ENCODE results near the gene NAB1. TPM values are rescaled to one million over a fixed set of nuclear protein-coding genes. Genes with fewer than 3 reads are reported as not detected.

The NAB1 gene
- total and polyA plus RNA-seq, 4 donors, result 5.8 to 31.0 (median 18.7) TPM

DNA sequence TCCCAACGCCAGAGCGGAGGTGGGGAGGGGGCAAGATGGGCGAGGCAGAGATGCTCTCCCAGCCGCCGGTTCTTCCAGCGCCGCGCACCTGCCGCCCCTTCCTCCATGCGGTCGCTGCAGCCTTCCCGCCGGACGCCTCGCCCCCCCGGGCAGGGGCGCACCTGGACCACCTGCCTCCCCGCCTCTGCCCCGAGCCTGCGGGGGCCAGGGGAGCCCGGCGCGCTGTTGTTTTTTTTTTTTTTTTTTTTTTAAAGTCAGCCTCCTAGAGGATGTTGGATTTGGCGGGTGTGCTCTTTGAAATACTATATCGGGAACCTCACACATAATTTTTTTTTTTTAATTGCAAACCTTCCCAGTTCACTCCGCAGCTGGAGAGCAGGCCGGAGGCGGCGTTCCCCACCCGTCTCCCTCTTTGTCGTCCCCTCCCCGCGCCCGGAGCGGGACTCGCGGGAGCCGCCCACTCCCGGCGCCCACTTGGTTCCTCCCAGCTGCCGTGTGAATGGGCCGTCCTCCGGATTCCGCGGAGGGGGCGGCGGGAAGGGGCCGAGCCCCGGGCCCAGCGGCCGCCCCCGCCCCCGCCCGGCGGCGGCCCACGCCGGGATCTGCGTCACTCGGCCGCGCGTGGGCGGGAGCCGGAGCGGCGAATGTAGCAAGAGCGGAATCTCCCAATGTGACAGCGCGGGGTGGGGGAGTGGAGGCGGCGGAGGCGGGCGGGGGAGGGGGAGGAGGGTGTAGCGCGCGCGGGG is 421 bp upstream of the NAB1 start:
- peak; percentile 79 for DNase-seq (ENCODE audit: low spot score)
- H3K27ac ChIP-seq (ENCODE audit: low read depth in 1 of 2, low read length in 2 of 2), result peak overlapping the region; percentile 89
- TF ChIP-seq YY1 (IDR thresholded peaks at IDR 0.05) (no peak), EGR1 (IDR thresholded peaks at IDR 0.05; ENCODE audit: low read depth in 2 of 2) (peak; percentile 77 to 86)
- TF ChIP-seq, protein P1, sequence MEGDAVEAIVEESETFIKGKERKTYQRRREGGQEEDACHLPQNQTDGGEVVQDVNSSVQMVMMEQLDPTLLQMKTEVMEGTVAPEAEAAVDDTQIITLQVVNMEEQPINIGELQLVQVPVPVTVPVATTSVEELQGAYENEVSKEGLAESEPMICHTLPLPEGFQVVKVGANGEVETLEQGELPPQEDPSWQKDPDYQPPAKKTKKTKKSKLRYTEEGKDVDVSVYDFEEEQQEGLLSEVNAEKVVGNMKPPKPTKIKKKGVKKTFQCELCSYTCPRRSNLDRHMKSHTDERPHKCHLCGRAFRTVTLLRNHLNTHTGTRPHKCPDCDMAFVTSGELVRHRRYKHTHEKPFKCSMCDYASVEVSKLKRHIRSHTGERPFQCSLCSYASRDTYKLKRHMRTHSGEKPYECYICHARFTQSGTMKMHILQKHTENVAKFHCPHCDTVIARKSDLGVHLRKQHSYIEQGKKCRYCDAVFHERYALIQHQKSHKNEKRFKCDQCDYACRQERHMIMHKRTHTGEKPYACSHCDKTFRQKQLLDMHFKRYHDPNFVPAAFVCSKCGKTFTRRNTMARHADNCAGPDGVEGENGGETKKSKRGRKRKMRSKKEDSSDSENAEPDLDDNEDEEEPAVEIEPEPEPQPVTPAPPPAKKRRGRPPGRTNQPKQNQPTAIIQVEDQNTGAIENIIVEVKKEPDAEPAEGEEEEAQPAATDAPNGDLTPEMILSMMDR (IDR thresholded peaks at IDR 0.05; ENCODE audit: low read depth, low read length, missing input control), result no peak
- no peaks in the 10 kb centered on the region for H3K27me3 ChIP-seq (ENCODE audit: control insufficient read depth in 4 of 4, insufficient read depth in 4 of 4, low read length in 3 of 4)
- no peaks in the 10 kb centered on the region for H3K36me3 ChIP-seq (ENCODE audit: control insufficient read depth in 4 of 4, insufficient read depth in 3 of 4, low read depth in 1 of 4, low read length in 3 of 4)
- peaks cover 2 to 15% (median 6%) of the 10 kb centered on the region in 4 donors for H3K4me1 ChIP-seq (ENCODE audit: control insufficient read depth in 4 of 4, insufficient read depth in 4 of 4, low read length in 3 of 4)
- no peaks in the 10 kb centered on the region for H3K9me3 ChIP-seq (ENCODE audit: control insufficient read depth in 4 of 4, low read length in 3 of 4)
- peak overlapping the region; percentile 81 to 91 (median 83) for H3K4me3 ChIP-seq (ENCODE audit: low read depth in 1 of 3, low read length in 3 of 3)
- H3K9ac ChIP-seq (ENCODE audit: low read depth in 1 of 2, low read length in 2 of 2), result peak overlapping the region; percentile 33 to 71
- WGBS, result under 1% methylated on average over 77 of the region's 78 CpGs

DNA sequence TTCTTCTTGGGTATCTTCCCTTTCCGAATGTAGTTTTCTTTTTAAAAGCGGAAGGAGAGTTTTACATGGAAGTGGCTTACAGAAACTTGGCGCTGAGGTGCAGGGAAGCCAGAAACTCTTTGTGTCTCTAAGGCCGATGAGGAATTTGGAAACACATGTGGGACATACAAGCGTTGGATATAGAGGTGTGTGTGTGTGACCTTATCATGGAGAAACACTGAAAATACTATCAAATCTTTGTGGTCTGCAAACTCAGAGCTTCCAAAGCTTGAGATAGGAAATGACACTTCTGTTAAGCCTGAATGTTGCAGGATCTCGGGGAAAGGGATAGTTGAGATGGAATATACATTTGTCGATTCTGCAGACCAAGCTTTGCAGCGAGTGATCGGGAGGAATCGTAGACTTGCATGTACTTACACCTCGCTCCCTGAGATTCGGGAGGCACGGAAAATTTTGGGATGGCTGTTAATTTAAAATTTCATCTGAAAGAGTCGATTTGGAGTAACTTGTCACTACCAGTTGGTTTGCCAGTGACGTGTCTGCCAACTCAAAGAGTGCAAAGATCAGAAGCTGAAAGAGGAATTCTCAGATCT is 1.0 kb downstream of the NAB1 start:
- H3K4me1 ChIP-seq (ENCODE audit: control insufficient read depth in 4 of 4, insufficient read depth in 4 of 4, low read length in 3 of 4), result peaks cover 8 to 27% (median 12%) of the 10 kb centered on the region in 4 donors
- H3K4me3 ChIP-seq (ENCODE audit: low read depth in 1 of 3, low read length in 3 of 3), result peak overlapping the region; percentile 82 to 91 (median 90)
- no peaks in the 10 kb centered on the region for H3K27me3 ChIP-seq (ENCODE audit: control insufficient read depth in 4 of 4, insufficient read depth in 4 of 4, low read length in 3 of 4)
- H3K36me3 ChIP-seq (ENCODE audit: control insufficient read depth in 4 of 4, insufficient read depth in 3 of 4, low read depth in 1 of 4, low read length in 3 of 4), result no peaks in the 10 kb centered on the region
- TF ChIP-seq NR2F2 (IDR thresholded peaks at IDR 0.05) (no peak), HNF4A (conservative IDR thresholded peaks at IDR 0.05) (peak; percentile 51 to 63), YY1 (IDR thresholded peaks at IDR 0.05) (no peak), EGR1 (IDR thresholded peaks at IDR 0.05; ENCODE audit: low read depth in 2 of 2) (no peak)
- TF ChIP-seq, protein P2, sequence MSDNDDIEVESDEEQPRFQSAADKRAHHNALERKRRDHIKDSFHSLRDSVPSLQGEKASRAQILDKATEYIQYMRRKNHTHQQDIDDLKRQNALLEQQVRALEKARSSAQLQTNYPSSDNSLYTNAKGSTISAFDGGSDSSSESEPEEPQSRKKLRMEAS (IDR thresholded peaks at IDR 0.05), result peak; percentile 13
- TF ChIP-seq, protein P3, sequence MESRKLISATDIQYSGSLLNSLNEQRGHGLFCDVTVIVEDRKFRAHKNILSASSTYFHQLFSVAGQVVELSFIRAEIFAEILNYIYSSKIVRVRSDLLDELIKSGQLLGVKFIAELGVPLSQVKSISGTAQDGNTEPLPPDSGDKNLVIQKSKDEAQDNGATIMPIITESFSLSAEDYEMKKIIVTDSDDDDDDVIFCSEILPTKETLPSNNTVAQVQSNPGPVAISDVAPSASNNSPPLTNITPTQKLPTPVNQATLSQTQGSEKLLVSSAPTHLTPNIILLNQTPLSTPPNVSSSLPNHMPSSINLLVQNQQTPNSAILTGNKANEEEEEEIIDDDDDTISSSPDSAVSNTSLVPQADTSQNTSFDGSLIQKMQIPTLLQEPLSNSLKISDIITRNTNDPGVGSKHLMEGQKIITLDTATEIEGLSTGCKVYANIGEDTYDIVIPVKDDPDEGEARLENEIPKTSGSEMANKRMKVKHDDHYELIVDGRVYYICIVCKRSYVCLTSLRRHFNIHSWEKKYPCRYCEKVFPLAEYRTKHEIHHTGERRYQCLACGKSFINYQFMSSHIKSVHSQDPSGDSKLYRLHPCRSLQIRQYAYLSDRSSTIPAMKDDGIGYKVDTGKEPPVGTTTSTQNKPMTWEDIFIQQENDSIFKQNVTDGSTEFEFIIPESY (IDR thresholded peaks at IDR 0.05), result no peak
- peak overlapping the region; percentile 97 for H3K27ac ChIP-seq (ENCODE audit: low read depth in 1 of 2, low read length in 2 of 2)
- under 1% methylated on average over 15 of the region's 15 CpGs for WGBS
- no peak for DNase-seq (ENCODE audit: low spot score)
- H3K9me3 ChIP-seq (ENCODE audit: control insufficient read depth in 4 of 4, low read length in 3 of 4), result no peaks in the 10 kb centered on the region
- H3K9ac ChIP-seq (ENCODE audit: low read depth in 1 of 2, low read length in 2 of 2), result peak overlapping the region; percentile 50 to 93

DNA sequence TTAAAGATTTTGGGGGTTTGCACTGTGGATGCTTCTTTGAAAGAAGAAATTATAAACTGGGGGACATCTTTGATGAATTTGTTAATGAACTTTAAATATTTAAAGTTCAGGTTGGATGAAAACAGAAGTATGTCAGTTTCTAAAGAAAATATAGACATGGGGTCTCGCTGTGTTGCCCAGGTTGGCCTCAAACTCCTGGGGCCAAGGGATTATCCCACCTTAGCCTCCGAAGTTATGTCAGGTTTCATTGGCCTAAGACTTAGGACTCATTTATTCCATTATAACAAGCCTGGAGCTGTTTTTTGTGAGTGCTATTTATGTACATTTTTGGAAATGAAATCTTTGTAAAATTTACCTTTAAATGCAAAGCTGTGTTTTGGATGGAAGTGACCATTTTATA is 2.5 kb downstream of the NAB1 start:
- Histone ChIP-seq H3K27me3 (ENCODE audit: control insufficient read depth in 4 of 4, insufficient read depth in 4 of 4, low read length in 3 of 4) (no peaks in the 10 kb centered on the region), H3K27ac (ENCODE audit: low read depth in 1 of 2, low read length in 2 of 2) (no peak overlapping the region), H3K36me3 (ENCODE audit: control insufficient read depth in 4 of 4, insufficient read depth in 3 of 4, low read depth in 1 of 4, low read length in 3 of 4) (no peaks in the 10 kb centered on the region), H3K4me3 (ENCODE audit: low read depth in 1 of 3, low read length in 3 of 3) (no peak overlapping the region), H3K9me3 (ENCODE audit: control insufficient read depth in 4 of 4, low read length in 3 of 4) (no peaks in the 10 kb centered on the region), H3K9ac (ENCODE audit: low read depth in 1 of 2, low read length in 2 of 2) (no peak overlapping the region), H3K4me1 (ENCODE audit: control insufficient read depth in 4 of 4, insufficient read depth in 4 of 4, low read length in 3 of 4) (peaks cover 8 to 36% (median 17%) of the 10 kb centered on the region in 4 donors)
- no peak for DNase-seq (ENCODE audit: low spot score)
- 92% methylated on average over 2 of the region's 2 CpGs for WGBS
- TF ChIP-seq GABPA (IDR thresholded peaks at IDR 0.05 in 1 of 2, conservative IDR thresholded peaks at IDR 0.05 in 1 of 2) (no peak), HNF4G (IDR thresholded peaks at IDR 0.05) (no peak), FOXA1 (IDR thresholded peaks at IDR 0.05) (no peak), RXRA (IDR thresholded peaks at IDR 0.05) (no peak), NR2F2 (IDR thresholded peaks at IDR 0.05) (no peak), FOXA2 (IDR thresholded peaks at IDR 0.05) (no peak), YY1 (IDR thresholded peaks at IDR 0.05) (no peak), HNF4A (conservative IDR thresholded peaks at IDR 0.05) (no peak), EGR1 (IDR thresholded peaks at IDR 0.05; ENCODE audit: low read depth in 2 of 2) (no peak)
- TF ChIP-seq, protein P2 (IDR thresholded peaks at IDR 0.05), result no peak
- TF ChIP-seq, protein P4, sequence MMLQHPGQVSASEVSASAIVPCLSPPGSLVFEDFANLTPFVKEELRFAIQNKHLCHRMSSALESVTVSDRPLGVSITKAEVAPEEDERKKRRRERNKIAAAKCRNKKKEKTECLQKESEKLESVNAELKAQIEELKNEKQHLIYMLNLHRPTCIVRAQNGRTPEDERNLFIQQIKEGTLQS (IDR thresholded peaks at IDR 0.05), result no peak
- TF ChIP-seq, protein P1 (IDR thresholded peaks at IDR 0.05; ENCODE audit: low read depth, low read length, missing input control), result no peak
- TF ChIP-seq, protein P3 (IDR thresholded peaks at IDR 0.05), result no peak

All from liver (tissue), 9 donors.